HG02678 (cell line): ENCODE results near the gene MAP4K1.
"Not testable (repeated sequence)": the region's sequence is repeated elsewhere in the genome, so short reads cannot be mapped to it uniquely, and the experiment has no call there.

Experiments used
- ATAC-seq: cut with Tn5 transposase; IDR thresholded peaks from one replicate; pipeline ENCODE4 v1.9.1; 2021; ENCODE audit warnings: mild to moderate bottlenecking, moderate library complexity; ENCODE audit not compliant: unreplicated experiment

Gene MAP4K1

DNA sequence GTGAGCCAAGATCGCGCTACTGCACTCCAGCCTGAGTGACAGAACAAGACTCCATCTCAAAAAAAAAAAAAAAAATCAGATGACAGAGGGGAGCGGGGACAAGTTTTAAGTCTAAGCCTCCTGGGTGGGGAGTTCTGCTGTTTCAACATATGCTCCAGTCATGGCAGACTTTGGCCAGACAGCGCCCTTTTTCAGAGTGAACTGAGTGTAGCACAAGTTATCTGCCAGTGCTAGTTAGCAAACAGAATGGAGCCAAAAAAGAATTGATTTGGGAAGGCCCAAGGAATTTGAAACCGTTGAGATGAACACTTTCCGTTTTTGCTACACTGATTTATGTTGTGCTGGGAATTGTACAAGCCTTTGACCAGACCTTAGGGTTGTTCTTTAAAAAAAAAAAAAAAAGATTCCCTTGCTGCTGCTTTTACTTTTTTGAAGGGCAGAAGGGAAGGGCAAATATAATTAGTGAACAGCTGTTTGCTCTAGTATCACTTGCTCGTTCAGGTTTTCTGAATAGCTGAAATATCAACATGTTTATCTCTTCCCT lies 35.3 kb upstream of the MAP4K1 start:
- ATAC-seq = no peak

DNA sequence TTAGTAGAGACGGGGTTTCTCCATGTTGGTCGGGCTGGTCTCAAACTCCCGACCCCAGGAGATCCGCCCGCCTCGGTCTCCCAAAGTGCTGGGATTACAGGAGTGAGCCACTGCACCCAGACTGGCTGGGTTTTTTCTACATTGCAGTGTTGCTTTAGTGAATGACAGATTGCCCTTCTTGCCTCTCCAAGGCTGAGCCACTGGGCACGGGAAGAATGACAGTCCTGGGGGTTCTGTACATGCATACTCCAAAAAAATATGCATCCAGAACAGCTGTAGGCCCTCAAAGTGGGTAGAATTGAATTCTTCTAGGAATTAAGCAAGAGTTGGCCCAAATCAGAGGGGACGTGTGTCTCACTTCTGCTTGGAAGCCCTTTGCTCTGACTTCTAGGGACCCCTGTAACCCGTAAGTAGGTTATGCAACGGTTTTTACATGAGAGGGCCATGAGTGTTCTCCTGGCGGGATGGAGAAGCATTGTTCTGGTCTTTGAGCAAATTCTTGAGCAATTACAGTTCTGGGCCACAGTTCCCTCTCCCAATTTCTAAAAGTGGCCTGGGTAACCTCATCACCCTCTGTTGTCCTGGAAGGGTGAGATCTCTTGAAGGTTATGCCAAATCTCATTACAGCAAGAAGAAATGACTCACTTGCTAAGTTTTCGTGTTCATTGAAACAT lies 33.3 kb upstream of the MAP4K1 start:
- no peak for ATAC-seq

DNA sequence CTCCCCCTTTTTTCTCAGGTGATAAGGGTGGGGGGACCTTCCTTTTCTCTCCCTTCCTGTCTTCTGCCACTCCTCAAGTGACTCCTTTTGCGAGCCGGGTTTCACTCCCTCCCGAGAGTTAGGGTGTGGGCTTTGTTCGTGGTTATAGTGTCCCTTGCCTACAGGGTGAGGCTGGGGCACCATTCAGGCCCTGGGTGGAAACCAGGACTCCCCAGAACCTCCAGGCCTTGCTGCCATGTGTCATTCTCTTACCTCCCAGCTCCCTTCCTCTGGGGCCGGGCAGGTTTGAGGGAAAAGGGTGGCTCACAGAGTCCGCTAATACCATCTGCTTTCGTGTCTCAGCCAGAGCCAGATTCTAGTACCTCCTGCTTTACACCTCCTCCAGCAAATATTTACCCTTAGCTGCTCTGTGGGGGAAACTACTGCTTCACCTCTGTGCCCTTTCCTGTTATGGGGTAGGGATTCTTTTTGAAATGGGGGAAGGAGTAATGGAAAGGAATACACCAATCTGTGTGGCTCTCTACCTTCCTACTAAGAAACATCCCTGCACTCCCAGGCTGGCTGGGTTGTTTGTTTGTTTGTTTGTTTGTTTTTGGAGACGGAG lies 32.5 kb upstream of the MAP4K1 start:
- no peak for ATAC-seq

DNA sequence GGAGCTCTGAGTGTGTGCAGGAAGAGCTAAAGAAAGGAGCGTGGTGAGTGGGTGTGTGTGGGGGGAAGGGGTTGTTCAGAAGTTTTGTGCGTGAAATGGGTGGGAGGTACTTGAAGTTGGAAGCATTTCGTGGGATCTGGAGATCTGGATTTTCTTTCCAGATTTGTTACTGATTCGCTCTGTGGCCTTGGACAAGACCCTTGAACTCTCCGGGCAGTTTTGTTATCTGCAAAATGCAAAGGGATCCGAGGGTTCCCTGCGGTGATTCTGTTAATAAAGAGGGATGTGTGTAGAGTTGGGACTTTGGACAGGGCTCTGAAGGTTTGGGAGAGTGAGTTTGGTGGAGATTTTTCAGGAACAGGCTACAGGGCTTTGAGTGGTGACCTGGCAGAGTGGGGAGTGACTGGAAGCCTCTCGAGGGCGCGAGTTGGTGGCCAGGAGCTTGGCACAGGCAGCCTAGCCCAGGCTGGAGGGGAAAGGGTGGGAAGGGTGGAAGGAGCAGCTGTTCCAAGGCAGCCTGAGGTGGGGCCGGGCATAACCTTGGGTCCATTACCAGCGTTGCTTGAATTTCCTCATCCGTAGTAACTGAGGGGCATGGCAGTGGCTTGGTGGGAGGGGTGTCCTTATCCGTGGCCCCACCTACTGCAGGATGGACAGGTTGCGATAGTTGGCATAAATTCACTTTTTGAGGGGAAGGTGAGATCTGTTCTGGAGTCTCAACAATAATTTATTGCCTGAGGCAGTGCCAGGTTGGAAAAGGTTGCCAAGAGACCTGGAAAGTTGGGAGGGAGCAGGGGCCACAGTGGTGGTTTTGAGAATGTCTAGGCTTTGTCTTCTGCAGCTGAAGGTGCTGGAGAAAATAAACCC lies 31.8 kb upstream of the MAP4K1 start:
- ATAC-seq = no peak

DNA sequence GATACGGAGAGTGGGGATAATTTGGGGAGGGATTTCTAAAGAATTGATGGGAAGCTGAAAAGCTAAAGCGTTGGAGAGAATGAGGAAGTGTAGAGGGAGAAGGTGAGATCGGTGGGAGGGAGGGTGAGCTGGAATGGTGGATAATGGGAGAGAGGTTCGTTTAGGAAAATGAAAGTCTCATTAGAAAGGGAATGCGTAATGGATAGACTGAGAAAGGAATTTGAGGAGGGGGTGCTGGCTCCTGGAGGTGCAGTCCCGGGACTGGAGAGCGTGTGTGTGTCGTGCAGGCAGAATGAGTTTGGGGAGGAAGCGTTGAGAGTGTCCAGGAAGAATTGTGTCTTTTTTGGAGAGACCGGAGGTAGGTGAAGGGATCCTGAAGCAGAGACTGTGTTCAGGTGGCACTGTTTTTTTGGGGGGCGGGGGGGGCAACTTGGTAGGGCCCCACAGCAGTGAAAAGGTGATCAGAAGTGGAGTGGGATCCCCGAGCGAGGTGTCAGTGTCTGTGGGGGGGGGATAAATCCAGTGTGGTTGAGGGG lies 31.1 kb upstream of the MAP4K1 start:
- ATAC-seq = no peak

DNA sequence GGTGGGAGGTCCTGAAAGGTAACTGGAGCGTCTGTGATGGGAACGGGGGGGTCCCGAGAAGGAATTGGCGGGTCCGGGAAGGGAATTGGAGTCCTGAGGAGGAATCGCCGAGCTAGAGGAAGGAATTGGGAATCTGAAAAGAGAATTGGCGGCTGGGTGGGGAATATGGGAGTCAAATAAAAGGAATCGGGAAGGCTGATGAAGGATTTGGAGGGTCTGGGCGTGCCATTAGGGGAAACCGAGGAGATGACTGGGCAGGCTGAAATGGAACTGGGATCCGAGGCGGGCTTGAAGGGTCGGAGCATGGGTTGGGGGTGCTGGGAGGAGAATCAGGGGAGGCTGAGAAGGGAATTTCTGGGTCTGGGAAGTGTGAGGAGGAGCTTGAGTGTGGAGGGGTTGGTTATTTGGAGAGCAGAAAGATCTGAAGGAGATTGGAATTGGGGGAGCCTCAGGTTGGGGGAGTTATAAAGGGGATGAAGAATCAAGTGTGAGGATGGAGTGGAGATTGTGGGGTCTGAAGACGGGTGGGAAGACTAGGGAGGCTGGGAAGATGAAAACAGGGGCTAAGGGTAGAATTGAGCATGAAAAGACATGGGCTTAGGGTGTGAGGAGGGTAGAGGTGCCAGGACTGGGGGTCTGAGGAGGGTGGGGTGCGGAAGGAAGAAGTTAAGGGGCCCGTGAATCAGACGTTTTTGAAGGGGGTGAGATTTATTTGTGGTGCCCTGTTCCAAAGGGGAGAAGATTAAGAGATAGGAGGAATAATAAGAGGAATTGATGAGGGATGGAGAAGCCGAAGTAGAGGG lies 30.4 kb upstream of the MAP4K1 start:
- ATAC-seq = no peak

DNA sequence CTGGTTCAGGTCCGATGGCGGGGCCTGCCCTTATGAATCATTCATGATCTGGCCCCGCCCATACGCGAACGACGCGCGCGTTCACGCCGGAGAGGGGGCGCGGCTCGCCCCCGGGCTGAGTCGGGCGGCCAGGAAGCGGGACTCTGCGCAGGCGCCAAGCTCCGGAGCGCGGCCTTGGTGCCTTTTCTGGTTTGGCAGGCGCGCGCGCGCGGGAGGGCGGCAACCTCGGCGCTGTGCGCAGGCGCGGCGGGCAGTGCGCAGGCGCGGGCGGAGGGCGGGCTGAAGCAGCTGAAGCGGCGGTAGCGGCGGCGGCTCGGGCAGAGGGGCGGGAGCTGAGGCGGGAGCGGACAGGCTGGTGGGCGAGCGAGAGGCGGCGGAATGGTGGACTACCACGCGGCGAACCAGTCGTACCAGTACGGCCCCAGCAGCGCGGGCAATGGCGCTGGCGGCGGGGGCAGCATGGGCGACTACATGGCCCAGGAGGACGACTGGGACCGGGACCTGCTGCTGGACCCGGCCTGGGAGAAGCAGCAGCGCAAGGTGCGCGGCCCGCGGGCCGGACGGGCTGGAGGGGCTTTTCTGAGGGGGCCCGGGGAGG lies 29.7 kb upstream of the MAP4K1 start, which contains the start of gene ACTN4:
Gene ACTN4 (plus strand): TSS at position 282 of the 598 bp plus-strand sequence. CDS start 97 bp downstream, at position 379.
- peak; percentile 91 for ATAC-seq

DNA sequence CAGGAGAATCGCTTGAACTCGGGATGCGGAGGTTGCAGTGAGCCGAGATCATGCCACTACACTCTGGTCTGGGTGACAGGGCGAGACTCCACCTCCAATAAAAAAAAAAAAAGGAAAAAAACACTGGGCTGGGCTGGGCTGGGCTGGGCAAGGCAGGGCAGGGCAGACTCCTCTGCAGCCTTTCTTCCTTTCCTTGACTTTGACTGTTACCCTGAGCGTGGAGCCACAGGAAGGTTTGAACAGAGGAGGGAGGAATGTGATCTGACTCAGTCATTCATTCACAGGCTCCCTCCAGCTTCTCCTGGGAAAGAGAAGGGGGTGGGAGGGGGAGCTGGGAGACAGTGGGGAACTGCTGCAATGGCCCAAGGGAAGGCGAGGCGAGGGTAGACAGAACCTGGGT lies 27.0 kb upstream of the MAP4K1 start:
- ATAC-seq = no peak

DNA sequence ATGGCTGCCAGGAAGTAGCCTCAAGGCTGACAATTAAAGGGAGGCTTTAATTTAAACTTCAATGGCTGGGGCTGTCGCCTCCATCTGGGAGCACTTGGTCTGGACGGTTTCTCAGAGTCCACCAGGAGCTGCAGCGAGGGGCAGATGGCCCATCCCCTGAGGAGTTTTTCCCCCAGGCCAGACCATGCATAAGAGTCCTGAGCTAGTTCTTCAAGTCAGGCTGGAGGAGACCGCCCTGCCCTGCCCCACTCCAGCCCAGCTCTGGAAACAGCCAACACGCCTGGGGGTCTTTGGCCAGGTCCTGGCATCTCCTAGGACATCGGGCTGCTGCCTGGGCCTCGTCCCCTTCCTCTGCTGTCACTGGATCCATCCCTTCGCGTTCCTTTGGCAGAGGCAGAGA lies 24.4 kb upstream of the MAP4K1 start:
- no peak for ATAC-seq

DNA sequence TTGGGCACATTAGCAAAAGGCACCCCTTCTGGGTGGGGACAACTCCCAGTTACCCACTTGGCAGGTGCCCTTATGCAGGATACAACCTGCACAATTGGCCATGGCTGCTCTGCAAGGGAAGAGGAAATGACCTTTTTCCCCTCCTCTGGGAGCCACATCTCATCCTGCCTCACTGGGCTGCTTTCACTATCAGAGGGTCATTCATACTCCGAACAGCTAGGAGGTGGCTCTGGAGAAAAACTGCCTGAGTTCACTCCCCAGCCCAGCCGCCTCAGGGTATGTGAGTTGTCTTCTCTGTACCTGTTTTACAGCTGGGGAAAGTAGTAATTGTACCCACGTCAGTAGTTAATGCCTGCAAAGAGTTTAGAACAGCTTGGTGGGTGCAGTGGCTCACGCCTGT lies 22.6 kb upstream of the MAP4K1 start:
- ATAC-seq = no peak

DNA sequence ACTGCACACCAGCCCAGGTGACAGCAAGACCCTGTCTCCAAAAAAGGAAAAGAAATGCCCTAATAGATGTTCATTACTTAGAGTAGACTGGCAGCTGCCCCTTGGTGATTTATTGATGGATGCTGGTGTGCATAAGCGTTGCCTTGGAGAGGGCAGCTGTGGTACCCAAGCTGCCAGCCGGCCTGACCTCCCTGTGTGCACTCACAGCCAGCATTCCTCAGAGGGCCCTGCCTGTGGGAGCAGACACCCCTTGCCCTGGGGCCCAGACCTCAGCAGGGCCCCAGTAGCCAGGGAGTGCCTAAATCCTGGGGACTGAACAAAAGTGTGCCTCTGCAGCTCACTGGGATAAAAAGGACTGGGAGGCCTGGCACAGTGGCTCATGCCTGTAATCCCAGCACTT lies 21.9 kb upstream of the MAP4K1 start:
- ATAC-seq = no peak

DNA sequence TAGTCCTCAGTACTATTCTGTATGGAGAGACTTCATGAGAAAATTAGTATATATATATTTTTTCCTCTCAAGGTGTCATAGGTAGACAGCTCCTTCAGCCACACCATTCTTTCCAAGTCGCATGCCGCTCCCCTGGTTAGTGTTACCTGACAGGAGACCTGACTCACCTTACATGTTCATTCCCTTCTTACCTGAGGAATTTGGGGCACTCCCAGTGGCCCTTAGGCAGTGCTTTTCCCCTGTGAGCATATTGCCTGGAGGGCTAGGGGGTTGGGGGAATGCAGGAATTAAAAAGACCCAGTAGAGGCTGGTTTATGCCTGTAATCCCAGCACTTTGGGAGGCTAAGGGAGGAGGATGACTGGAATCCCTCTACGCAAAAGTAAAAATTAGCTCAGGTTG lies 20.7 kb upstream of the MAP4K1 start:
- no peak for ATAC-seq

DNA sequence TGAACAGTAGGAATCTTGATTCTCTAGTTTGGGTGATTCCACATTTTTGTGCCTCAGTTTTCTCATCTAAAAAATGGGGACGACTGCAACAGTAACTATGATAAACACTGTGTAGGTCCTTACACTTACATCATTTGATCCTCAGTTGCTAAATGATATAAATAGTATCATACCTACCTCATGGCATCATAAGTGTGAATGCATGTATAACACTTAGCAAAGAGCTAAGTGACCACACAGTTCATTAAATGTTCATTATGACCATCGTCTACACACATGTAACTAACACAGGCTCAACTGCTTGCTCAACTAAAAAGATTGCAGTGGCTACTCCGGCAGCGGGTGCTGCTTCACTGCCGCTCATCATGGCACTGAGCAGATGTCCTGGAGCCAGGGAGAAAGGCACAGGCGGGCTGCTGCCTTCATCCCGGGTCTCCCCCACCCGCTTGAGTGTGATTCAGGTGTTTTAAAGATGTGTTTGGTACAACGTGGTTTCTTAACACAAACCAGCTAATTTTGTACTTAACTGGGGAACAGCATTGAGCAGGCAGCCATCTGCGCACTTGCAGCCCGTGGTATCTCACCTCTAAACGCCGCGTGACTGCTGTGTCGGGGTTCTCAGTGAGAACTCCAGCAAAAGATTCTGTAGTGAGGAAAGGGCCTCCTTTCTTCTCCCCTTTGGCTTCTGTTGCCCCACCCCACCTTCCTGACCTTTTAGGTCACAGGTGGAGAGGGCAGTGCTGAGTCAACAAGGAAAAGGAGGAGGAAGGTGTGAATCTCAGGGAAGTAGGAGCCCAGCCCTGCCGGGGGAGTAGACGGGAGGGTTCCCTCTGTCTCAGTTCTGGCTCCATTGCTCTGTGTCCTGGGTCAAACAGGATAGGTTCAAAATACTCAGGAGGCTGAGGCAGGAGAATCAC lies 18.0 kb upstream of the MAP4K1 start:
- no peak for ATAC-seq

DNA sequence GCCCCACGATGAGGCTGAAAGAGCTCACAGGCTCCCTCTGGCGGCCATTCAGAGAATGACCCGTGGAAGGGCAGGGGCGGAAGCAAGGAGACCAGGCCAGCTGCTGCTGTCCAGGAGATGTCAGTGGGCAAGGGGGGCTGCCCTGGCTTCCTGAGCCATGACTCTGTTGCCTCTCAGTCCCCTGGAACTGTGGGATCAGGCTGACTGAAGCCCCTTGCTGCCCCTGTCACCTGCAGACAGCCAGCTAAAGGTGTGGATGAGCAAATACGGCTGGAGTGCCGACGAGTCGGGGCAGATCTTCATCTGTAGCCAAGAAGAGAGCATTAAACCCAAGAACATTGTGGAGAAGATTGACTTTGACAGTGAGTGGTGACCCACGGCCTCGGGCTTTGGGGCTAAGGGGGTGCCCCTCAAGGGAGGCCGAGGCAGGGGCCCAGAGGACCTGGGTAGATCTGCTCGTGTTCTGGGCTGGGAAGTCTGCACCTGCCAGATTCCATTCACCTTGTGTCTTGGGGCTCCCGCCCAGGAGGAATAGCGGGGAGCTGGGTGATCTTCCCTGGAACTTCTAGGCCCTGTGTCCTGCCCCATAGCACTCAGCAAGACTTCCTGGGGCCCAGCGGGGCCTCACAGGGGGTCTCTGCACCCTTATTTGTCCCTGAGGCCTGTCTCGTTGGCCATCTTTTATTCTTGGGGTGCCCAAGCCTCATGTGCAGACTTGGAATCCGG lies 17.2 kb upstream of the MAP4K1 start:
- ATAC-seq = no peak

DNA sequence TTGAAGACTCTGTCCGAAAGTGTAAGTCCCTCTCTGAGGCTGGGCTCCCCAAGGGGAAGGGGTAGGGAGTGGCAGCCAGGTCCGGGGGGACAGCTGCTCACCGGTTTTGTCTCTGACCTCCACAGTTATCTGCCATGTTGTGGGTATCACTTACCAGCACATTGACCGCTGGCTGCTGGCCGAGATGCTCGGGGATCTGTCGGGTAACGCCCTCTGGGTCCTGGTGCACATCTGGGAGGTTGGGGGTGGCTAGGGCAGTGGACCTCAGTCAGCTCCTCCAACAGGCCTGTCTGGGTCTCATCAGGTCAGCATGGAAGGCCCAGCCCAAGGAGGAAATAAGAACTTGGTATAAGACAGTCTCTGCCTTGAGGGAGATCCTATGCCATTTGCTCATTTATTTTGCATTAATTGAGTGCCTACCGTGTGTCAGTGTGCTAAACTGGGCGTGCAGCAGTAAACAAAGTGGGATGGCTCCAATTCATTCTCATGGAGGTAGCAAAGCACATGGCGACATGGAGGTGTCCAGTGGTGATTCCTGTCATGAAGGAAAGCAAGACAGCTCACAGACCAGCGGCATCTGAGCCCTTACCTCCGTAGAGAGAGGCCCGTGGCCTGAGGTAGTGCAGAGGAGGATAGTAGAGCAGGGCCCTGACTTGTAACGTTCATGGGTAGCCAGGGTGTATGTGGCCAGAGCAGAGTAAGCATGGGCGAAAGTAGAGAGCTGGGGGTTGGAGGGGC lies 14.9 kb upstream of the MAP4K1 start:
- no peak for ATAC-seq

DNA sequence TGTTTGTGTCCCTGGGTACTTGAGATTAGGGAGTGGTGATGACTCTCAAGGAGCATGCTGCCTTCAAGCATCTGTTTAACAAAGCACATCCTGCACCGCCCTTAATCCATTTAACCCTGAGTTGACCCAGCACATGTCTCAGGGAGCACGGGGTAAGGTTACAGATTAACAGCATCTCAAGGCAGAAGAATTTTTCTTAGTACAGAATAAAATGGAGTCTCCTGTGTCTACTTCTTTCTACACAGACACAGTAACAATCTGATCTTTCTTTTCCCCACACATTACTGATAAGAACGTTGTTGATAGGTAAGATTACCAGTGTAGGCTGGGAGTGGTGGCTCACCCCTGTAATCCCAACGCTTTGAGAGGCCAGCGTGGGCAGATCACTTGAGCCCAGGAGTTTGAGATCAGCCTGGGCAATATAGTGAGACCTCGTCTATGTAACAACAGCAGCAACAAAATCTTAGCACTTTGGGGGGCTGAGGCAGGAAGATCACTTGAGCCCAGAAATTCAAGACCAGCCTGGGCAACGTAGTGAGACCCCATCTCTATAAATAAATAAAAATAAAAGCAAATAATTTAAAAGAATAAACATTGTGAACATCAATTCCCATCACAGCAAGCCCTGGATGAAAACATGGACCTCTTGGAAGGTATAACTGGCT lies 14.2 kb upstream of the MAP4K1 start:
- ATAC-seq = not testable (repeated sequence)

DNA sequence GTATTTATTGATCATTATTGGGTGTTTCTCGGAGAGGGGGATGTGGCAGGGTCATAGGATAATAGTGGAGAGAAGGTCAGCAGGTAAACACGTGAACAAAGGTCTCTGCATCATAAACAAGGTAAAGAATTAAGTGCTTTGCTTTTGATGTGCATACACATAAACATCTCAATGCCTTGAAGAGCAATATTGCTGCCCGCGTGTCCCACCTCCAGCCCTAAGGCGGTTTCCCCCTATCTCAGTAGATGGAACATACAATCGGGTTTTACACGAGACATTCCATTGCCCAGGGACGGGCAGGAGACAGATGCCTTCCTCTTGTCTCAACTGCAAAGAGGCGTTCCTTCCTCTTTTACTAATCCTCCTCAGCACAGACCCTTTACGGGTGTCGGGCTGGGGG lies 13.5 kb upstream of the MAP4K1 start:
- not testable (repeated sequence) for ATAC-seq
